ENCODE data around the gene BPIFA1. TPM values are rescaled to one million over a fixed set of nuclear protein-coding genes. Genes with fewer than 3 reads are reported as not detected.

The BPIFA1 gene
- total RNA-seq, 2 donors from 2014 or later = not detected

DNA sequence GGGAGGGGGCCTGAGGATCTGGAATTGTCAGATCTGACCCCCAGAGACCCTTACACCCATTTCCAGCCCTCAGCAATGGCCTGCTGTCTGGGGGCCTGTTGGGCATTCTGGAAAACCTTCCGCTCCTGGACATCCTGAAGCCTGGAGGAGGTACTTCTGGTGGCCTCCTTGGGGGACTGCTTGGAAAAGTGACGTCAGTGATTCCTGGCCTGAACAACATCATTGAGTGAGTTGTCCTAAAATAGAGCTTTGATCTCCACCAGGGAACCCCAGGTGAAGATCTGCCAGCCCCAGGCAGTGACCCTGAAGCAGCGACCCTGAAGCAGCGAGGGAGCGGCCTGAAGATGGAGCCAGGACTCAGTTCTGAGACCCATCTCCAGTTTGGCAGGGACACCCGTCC lies 2.2 kb downstream of the BPIFA1 start:
- DNase-seq (no peak), ATAC-seq (no peak)
- intact Hi-C loops (cut with DNase I) = no loop called here

DNA sequence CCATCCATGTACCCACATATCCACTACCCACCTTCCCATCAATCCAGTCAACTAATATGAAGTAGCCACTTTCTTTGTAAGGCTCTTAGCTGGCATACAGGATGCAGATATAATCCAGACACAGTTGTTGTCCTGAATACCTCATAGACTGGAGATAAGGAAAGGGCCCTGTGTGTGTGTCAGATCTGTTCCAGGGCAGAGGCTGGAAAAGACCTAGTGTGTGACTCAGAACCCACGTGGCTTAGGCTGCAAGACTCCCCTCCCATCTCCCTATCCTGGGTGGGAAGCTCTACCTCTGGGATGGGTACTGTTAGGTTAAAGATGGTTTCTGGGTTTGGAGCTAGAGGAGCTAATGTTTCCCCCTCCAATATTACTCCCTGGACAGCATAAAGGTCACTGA lies 3.6 kb downstream of the BPIFA1 start:
- ATAC-seq (no peak), DNase-seq (no peak)
- intact Hi-C loops (cut with DNase I) = no loop called here

DNA sequence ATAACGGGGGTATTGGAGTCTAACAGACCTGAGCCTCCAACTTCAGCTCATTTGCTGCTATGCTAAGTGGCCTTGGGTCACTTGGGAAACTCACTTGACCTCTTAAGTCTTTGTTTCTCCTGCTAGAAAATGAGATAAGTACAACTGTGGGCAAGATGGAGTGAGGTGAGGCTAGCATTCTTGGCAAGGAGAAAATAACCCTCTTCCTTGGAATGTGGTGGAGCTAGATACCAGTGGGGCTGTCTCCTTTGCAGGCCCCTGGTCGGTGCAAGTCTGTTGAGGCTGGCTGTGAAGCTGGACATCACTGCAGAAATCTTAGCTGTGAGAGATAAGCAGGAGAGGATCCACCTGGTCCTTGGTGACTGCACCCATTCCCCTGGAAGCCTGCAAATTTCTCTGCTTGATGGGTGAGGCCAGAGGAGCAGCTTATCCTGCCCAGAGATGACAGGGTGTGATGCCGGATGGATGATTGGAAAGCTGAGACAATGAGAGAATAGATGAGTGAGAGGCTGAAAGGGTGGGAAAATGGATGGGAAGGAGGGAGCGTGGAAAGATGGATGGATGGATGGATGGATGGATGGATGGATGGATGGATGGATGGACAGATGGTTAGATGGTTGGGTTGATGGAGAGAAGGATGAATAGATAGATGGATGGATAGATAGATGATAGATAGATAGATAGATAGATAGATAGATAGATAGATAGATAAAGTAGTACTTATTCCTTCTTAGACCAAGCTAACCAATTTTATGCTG lies 4.4 kb downstream of the BPIFA1 start:
- DNase-seq = no peak

DNA sequence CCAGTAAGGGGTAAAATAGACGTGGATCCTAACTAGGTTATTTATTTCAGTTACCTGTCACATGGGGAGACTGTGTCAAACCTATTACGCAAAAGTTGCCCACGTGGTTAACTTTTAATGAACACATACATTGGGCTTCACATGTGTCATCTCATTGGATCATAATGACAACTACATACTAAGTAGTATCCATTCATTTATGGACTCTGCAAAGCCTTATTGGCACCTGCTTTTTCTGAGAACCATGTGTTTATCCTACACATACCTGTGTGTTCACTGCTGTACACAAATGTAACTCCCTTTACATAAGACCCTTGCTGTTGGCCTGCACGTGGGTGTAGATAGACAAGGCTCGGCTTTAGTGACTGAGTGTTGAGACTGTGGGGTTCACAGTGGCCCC lies 5.1 kb downstream of the BPIFA1 start:
- intact Hi-C loops (cut with DNase I) = no loop called here
- no peak for DNase-seq
- no peak for ATAC-seq

More for the DNA sequence above, 4.4 kb downstream of the BPIFA1 start:
- no peak for ATAC-seq
- intact Hi-C loops (cut with DNase I) = no loop called here

DNA sequence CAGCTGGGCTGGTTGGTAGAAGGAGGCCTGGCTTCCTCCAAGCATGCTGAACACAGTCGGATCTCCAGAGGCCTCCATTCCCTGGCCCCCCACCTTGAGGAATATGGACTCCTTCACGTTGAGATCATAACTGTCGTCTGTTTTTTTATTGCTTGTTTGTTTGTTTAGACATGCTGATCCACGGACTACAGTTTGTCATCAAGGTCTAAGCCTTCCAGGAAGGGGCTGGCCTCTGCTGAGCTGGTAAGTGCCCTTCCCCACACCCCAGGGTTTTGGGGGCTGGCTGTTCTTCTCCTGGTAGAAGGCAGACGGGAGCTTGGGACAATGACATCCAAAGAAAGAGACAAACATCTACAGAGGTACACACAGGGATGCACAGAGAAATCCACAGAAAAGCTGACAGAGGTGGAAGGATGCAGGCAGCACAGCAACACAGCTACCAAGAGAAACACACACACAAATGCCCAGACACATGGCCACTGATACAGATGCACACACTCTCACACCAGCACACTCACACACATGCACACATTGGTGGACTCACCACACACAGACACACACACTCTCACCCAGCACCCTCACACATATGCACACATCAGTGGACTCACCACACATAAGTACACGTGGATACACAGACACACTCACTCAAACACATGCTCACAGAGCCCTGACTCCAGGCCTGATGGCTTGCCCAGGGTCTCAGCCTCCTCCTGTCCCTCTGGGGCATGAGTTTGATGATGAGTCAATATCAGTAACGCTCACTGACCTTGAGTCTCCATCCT lies 6.7 kb downstream of the BPIFA1 start:
- intact Hi-C loops (cut with DNase I) = no loop called here
- ATAC-seq = no peak

DNA sequence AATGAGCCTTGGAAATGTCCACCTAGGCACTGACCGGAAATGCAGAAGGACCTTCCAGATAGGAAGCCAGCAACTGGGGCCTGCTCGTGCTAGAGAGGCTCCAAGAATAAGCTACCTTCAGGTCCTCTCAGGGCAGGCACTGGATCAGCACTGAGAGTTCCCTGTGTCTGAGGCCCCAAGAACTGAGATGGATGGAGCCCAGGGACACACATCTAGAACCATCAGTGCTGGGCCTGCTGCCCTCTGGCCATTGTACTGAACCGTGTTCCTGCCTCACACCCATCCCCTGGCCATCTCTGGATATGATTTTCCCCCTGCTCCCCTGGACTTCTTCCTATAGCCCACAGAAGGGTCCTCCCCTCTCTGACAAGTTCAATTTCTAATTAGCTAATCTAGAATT lies 10.3 kb downstream of the BPIFA1 start:
- ATAC-seq (no peak), DNase-seq (no peak)
- intact Hi-C loops (cut with DNase I) = no loop called here

More for the DNA sequence above, 6.7 kb downstream of the BPIFA1 start:
- no peak for DNase-seq

DNA sequence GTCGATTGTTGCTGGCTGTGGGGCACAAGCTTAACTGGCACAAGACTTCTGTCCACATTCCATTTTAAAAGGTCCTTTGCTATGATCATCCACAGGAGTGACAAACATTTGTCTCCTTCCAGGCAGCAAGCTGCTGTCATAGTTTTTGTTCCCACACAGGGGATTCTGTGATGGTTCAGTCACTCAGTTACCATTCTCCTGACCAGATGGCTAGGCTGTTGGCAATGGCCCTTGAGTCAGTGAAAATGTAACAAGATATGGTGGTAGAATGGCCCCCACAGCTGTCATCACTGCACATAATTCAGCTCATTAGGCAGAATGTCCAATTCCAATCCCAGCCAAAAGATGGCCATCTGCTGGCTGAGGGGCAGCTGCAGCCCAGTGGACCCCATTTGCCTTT lies 13.7 kb downstream of the BPIFA1 start:
- ATAC-seq = no peak
- intact Hi-C loops (cut with DNase I) = no loop called here

DNA sequence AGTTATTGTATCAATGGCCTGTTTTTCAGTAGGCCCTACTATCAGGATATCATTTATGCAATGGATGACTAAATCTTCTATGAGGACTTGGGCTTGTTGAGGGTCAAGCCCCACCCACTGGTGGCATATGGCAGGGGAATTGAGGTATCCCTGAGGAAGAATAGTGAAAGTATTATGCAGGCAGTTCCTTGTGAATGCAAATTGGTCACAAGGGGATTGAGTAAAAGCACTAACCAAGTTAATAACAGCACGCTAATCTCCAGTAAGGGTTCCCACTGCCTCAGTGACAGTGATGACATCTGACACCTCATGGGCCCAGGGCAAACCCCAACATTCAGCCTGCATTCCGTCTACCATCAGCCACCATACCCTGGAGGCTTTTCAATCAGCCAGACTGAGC lies 14.9 kb downstream of the BPIFA1 start:
- ATAC-seq (no peak), DNase-seq (no peak)
- intact Hi-C loops (cut with DNase I) = no loop called here

More for the DNA sequence above, 13.7 kb downstream of the BPIFA1 start:
- no peak for DNase-seq

DNA sequence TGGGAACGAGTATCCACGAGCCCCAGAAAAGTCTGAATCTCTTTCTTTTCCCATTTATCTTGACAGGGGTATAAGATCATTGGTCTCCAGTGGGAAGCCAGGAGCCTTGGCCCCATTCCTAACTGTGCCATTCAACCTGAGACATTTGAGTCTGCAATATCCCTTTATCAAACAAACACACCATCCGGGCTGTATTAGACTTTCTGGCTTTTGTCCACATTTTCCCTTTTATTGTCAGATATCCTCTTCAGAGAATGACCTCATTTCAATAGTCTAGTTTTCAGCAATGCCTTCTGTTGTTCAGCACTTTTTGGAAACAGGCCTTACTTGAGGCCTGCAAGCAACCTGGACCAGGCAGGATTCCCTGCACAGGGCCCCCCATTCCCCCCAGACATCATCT lies 15.7 kb downstream of the BPIFA1 start:
- intact Hi-C loops (cut with DNase I) = no loop called here
- ATAC-seq (no peak), DNase-seq (no peak)

DNA sequence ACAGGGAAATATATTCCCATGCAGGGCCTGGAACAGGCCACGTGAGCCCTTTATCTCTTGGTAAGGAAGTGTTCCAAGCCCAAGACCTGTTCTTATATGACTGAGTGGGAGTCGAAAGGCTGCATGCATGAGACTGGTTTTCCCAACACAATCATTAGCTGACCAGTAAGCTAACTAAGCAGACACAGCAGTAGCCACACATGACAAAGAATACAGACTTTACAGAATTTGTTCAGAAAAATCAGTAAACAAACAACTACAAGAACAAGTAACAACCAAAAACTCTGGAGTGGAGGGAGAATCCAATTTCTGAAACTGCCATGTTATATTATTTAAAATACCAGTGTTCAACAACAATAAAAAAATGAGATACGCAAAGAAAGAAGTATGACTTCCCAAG lies 16.7 kb downstream of the BPIFA1 start:
- DNase-seq = no peak
- ATAC-seq = no peak

DNA sequence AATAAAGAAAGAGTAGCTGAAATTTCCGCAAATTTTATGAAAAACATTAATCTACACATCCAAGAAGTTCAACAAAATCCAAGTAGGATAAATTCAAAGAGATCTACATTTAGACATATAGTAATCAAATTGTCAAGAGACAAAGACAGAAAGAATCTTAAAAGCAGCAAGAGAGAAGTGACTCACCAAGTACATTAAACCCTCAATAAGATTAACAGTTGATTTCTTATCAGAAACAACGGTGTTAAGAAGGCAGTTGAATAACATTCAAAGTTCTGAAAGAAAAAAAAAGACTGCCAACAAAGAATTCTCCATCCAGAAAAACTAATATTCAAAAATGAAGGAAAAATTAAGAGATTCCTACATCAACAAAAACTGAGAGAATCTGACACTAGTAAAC lies 19.2 kb downstream of the BPIFA1 start:
- ATAC-seq = no peak
- intact Hi-C loops (cut with DNase I) = no loop called here
- DNase-seq = no peak

More for the DNA sequence above, 16.7 kb downstream of the BPIFA1 start:
- intact Hi-C loops (cut with DNase I) = no loop called here

DNA sequence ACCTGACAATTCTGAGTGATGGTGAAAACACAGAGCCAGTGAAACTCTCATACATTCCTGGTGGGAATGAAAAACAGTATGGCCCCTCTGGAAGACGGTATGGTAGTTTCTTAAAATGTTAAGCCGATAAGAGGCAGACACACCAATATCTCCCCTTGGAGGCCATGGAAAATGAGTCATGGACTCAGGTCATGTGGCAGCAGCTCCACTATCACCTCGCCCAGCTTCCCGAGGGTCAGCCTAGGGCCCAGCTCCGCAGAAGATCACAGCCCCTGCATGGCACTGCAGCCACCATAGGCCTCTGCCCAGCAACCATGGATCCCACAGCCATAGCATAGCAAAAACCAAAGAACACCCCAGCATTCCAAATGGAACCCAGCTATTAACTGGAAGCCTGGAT lies 21.4 kb downstream of the BPIFA1 start:
- ATAC-seq (no peak), DNase-seq (no peak)
- intact Hi-C loops (cut with DNase I) = no loop called here

DNA sequence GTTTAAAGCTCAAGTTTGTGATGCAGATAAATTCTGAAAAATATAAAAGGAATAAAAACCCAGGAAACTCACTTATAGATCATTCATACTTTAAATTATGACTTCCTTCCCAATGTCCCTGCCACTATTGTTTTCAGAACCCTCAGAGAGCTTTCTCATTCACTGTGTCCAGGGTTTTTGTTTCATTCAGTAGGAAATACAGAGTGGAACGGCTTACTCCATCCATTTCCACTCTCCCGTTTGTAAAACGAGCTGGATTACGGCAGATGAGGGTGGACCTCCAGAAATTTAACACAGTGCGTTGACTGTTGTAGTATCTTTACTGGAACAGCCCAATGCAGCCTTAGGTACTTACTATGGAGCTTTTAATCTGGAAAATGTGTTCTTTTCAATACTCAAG lies 23.6 kb downstream of the BPIFA1 start:
- intact Hi-C loops (cut with DNase I) = no loop called here
- no peak for DNase-seq
- no peak for ATAC-seq

DNA sequence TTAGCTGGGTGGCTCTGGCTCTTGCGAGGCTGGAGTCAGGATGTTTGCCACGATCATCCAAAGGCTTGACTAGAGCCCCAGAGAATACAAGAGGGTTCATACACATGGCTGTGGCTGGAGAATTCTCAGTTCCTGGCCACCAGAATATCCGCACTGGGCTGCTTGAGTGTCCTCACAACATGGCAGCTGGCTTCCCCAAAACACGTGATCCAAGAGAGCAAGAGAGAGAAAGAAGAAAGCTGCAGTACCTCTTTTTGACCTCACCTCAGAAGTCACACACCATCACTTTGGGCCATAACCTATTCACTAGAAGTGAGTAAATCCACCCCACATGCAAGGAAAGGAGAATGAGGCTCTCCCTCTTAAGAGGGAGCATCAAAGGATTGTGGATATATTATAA lies 25.7 kb downstream of the BPIFA1 start:
- intact Hi-C loops (cut with DNase I) = no loop called here
- ATAC-seq = no peak

DNA sequence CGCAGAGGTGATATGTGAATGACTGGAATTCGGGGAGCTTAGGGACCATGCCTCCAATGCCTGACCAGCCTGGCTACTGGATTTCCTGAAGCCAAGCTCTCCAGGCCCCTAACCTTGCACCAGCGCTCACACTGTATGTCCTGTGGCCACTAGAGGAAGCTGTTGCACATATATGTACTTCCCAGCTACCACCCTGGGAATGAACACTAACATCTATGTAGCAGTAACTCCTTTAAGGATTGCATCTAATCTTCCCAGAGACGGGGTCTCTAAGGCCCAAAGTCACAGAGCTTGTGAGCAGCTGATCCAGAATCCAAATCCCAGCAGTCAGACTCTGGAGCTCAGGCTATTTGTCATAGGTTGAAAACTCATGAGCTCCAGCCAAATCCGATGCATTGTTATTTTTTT lies 26.9 kb downstream of the BPIFA1 start:
- DNase-seq (no peak), ATAC-seq (peak; percentile 23 to 55)
- intact Hi-C loops (cut with DNase I) = no loop called here

More for the DNA sequence above, 25.7 kb downstream of the BPIFA1 start:
- DNase-seq = no peak

DNA sequence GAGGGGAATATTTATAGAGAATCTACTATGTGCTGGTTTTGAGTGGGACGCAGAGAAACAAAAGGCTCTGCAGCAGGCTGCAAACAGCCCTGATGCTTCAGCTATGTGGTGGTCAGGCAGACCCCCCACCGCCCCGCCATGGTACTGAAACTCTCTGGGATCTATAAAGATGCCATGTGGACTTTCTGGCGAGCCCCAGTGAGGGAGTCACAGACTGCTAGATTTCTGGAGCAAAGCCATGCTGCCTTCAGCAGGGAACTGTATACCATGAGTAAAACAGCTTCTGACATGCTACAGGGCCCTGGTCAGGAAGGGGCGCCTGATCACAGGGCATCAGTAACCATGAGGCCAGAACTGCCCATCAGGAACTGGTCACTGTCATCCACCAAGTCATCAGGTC lies 28.0 kb downstream of the BPIFA1 start:
- ATAC-seq = no peak
- intact Hi-C loops (cut with DNase I) = no loop called here

DNA sequence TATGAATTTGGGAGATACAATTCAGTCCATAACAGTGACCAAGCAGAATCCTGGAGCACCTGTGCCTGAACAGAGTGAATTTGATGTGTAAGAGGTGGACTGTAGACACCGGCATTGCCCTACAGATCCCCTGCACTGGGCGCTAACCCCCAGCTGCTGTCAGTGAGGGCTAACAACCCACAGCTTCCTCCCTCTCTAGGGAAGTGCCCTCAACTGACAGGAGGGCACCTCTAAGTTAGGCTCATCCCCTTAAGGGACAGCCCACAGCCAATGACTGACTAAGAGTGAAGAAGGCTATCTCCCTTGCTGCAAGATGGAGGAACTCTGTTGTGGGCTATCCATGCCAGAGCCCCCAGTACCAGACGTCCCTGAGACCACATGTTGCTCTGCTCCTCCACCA lies 31.9 kb downstream of the BPIFA1 start:
- no peak for DNase-seq
- ATAC-seq = no peak

More for the DNA sequence above, 28.0 kb downstream of the BPIFA1 start:
- no peak for DNase-seq

DNA sequence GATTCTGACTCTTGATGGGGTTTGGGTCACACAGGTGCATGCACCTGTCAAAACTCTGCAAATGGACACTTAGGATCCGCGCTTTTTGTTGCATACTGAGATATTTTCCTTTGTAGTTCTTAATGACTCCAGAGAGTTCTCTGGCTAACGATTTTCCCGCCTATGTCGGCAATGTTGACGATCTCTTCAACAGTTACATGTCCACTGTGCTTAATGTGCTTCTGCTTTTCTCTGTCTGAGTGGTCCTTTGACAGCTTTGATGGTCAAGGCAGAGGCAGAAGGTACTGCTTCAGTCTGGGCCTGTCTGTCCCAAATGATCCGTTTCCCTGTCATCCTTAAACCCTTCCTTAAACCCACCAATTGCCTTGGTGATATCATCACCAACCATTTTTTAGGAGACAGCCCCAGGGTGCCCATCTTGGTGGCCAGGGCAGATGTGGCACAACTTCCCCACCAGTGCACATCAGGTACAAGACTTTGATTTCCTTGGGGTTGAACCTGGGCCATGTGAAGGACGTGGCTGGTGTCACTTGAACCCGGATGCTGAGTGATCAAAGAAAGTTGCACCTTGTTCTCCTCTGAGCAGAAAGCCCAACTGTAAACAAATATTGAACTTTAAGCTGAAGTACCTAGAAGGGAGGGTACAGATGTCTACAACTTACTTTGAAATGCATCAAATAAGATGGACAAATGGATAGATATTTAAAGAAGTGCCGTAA lies 36.5 kb downstream of the BPIFA1 start:
- no peak for DNase-seq
- ATAC-seq = no peak
- intact Hi-C loops (cut with DNase I) = no loop called here

More for the DNA sequence above, 31.9 kb downstream of the BPIFA1 start:
- intact Hi-C loops (cut with DNase I) = no loop called here

DNA sequence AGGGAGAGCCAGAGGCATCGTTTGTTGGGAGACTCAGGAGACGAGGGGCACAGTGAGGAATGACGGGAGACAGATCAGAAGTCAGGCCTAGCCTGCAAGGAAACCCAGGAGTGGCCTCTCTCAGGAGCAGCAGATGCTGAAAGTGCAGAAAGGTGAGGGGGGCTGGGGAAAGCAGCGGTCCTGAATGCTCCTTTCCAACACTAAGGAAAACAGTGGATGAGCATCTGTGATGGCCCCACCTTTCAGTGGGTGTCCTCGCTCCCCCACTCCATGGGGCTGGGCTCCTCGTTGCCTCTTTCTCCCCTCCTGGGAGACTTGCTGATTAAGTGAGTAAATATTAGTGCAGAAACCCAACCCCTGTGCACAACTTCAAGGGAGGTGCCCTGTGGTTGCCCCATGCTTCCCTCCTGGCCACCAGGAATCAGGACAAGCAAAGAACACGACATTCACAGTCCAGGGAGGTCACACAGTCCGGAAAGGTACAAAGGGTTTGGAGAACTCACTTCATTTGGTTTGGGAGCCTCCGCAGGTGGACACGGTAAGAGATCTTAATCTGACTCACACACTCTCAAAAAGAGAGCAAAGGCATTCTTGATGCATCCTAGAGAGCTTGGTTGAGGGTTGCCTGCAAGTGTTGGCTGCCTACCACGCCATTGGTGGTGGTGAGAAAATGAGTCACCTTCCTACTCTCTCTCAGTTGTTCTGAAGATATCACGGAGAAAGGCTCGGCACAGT lies 37.5 kb downstream of the BPIFA1 start:
- DNase-seq = no peak
- no peak for ATAC-seq
- intact Hi-C loops (cut with DNase I) = no loop called here
